ENCODE data around the gene VCAN. TPM values are rescaled to one million over a fixed set of nuclear protein-coding genes. Genes with fewer than 3 reads are reported as not detected.

The VCAN gene
- 10 to 100 TPM in 1 of 2 donors, 1 to 10 TPM in 1; 7.8 to 15.6 TPM for total RNA-seq
- polyA plus RNA-seq, result 1 to 10 TPM in 1 of 2 donors, under 1 TPM in 1; 0.97 to 1.9 TPM

- no peak for TF ChIP-seq FOXA1 (IDR thresholded peaks at IDR 0.05)
- no peak for TF ChIP-seq JUND (IDR thresholded peaks at IDR 0.05)
- no peak for TF ChIP-seq MAX (IDR thresholded peaks at IDR 0.05)
- TF ChIP-seq GABPA (IDR thresholded peaks at IDR 0.05 in 1 of 2, conservative IDR thresholded peaks at IDR 0.05 in 1 of 2), result no peak
- TF ChIP-seq ATF3 (IDR thresholded peaks at IDR 0.05), result no peak
- no peak for TF ChIP-seq EGR1 (IDR thresholded peaks at IDR 0.05; ENCODE audit: low read depth in 2 of 2)
- no peak for TF ChIP-seq NR2F2 (IDR thresholded peaks at IDR 0.05)
- no peak for TF ChIP-seq SP1 (IDR thresholded peaks at IDR 0.05)
- no peak for TF ChIP-seq HNF4G (IDR thresholded peaks at IDR 0.05)
- peaks cover 0 to 22% (median 6%) of the 10 kb centered on the region in 4 donors for H3K27me3 ChIP-seq (ENCODE audit: control insufficient read depth in 4 of 4, insufficient read depth in 4 of 4, low read length in 3 of 4)
- no peak for DNase-seq (ENCODE audit: low spot score)
- no peak within 1 kb of the TSS for H3K27ac ChIP-seq (ENCODE audit: low read depth in 1 of 2, low read length in 2 of 2)
- H3K4me3 ChIP-seq (ENCODE audit: low read depth in 1 of 3, low read length in 3 of 3), result peak within 1 kb of the TSS in 1 of 3 donors; percentile 47
- H3K36me3 ChIP-seq (ENCODE audit: control insufficient read depth in 4 of 4, insufficient read depth in 3 of 4, low read depth in 1 of 4, low read length in 3 of 4), result no peaks in the 10 kb centered on the region
- WGBS, result 4% methylated on average over 43 of the region's 43 CpGs
- no peaks in the 10 kb centered on the region for H3K9me3 ChIP-seq (ENCODE audit: control insufficient read depth in 4 of 4, low read length in 3 of 4)
- no peak within 1 kb of the TSS for H3K9ac ChIP-seq (ENCODE audit: low read depth in 1 of 2, low read length in 2 of 2)
- H3K4me1 ChIP-seq (ENCODE audit: control insufficient read depth in 4 of 4, insufficient read depth in 4 of 4, low read length in 3 of 4), result peaks cover 11 to 34% (median 22%) of the 10 kb centered on the region in 4 donors
These were observed at the start of gene VCAN for GRCh38 chr5:83471405-83472212. Gene VCAN (plus strand): TSS chr5:83471744. CDS start chr5:83483519, 11,775 bp downstream.

- H3K27me3 ChIP-seq (ENCODE audit: control insufficient read depth in 4 of 4, insufficient read depth in 4 of 4, low read length in 3 of 4), result peaks cover 0 to 3% (median 0%) of the 10 kb centered on the region in 4 donors
- WGBS, result 58% methylated on average over 1 of the region's 1 CpG
- no peak overlapping the region for H3K27ac ChIP-seq (ENCODE audit: low read depth in 1 of 2, low read length in 2 of 2)
- H3K36me3 ChIP-seq (ENCODE audit: control insufficient read depth in 4 of 4, insufficient read depth in 3 of 4, low read depth in 1 of 4, low read length in 3 of 4), result no peaks in the 10 kb centered on the region
- no peak overlapping the region for H3K9ac ChIP-seq (ENCODE audit: low read depth in 1 of 2, low read length in 2 of 2)
- H3K4me1 ChIP-seq (ENCODE audit: control insufficient read depth in 4 of 4, insufficient read depth in 4 of 4, low read length in 3 of 4), result no peaks in the 10 kb centered on the region
- H3K9me3 ChIP-seq (ENCODE audit: control insufficient read depth in 4 of 4, low read length in 3 of 4), result no peaks in the 10 kb centered on the region
- no peak for DNase-seq (ENCODE audit: low spot score)
- H3K4me3 ChIP-seq (ENCODE audit: low read depth in 1 of 3, low read length in 3 of 3), result no peak overlapping the region
- TF ChIP-seq ZBTB33 (IDR thresholded peaks at IDR 0.05), result no peak
- no peak for TF ChIP-seq RXRA (IDR thresholded peaks at IDR 0.05)
- no peak for TF ChIP-seq YY1 (IDR thresholded peaks at IDR 0.05)
- TF ChIP-seq GABPA (IDR thresholded peaks at IDR 0.05 in 1 of 2, conservative IDR thresholded peaks at IDR 0.05 in 1 of 2), result no peak
- TF ChIP-seq FOXA2 (IDR thresholded peaks at IDR 0.05), result no peak
- no peak for TF ChIP-seq EGR1 (IDR thresholded peaks at IDR 0.05; ENCODE audit: low read depth in 2 of 2)
- TF ChIP-seq NR2F2 (IDR thresholded peaks at IDR 0.05), result no peak
- TF ChIP-seq HNF4A (conservative IDR thresholded peaks at IDR 0.05), result no peak
- TF ChIP-seq TAF1 (conservative IDR thresholded peaks at IDR 0.05), result no peak
- TF ChIP-seq JUND (IDR thresholded peaks at IDR 0.05), result no peak
- no peak for TF ChIP-seq ATF3 (IDR thresholded peaks at IDR 0.05)
- no peak for TF ChIP-seq REST (IDR thresholded peaks at IDR 0.05)
- no peak for TF ChIP-seq CTCF (IDR thresholded peaks at IDR 0.05; ENCODE audit: low read depth, low read length, missing input control)
- TF ChIP-seq MAX (IDR thresholded peaks at IDR 0.05), result no peak
- TF ChIP-seq HNF4G (IDR thresholded peaks at IDR 0.05), result no peak
These were observed 49.3 kb upstream of the VCAN start for GRCh38 chr5:83422284-83422683.

Measured in liver (tissue), 9 donors.